SU-DHL-6 (cell line): Measurements from ENCODE around the gene PLCZ1.

Source experiments
- H2AFZ ChIP-seq: fragments of 200-600 bp; sonication (generic); 2 replicates; pipeline ENCODE4 v1.6.1; 2014; ENCODE audit warnings: low read depth, mild to moderate bottlenecking, moderate library complexity, mixed read lengths, antibody characterized with exemption, low read length; ENCODE audit not compliant: severe bottlenecking
- H3F3A ChIP-seq: fragments of 200-600 bp; shearing (Covaris generic); 2 replicates; pipeline ENCODE4 v1.6.0; 2016; ENCODE audit warnings: antibody characterized with exemption, mild to moderate bottlenecking; ENCODE audit not compliant: insufficient read depth
- H3K27ac ChIP-seq: fragments of 200-600 bp; sonication (generic); 2 replicates; pipeline ENCODE4 v1.5.1; 2016; ENCODE audit warnings: low read depth, mild to moderate bottlenecking, low read length, moderate library complexity, mixed read lengths
- H3K27me3 ChIP-seq: fragments of 200-600 bp; sonication (generic), shearing (Covaris generic); 2 replicates; pipeline ENCODE4 v1.6.0; 2014; ENCODE audit warnings: mild to moderate bottlenecking, low read length
- H3K36me3 ChIP-seq: fragments of 200-600 bp; sonication (generic); 2 replicates; pipeline ENCODE4 v1.6.1; 2014; ENCODE audit warnings: mild to moderate bottlenecking, low read length, mixed read lengths
- H3K4me2 ChIP-seq: fragments of 300-600, 200-600 bp; shearing (Covaris generic), sonication (generic); 2 replicates; pipeline ENCODE4 v1.6.0; 2014; ENCODE audit warnings: low read length, low read depth, mild to moderate bottlenecking; ENCODE audit not compliant: poor library complexity, severe bottlenecking
- H3K4me3 ChIP-seq: fragments of 200-600 bp; sonication (generic); 2 replicates; pipeline ENCODE4 v1.5.1; 2014; ENCODE audit warnings: antibody characterized with exemption, low read length, mild to moderate bottlenecking, mixed read lengths; ENCODE audit not compliant: insufficient read depth, poor library complexity, severe bottlenecking
- H3K79me2 ChIP-seq: fragments of 200-600 bp; sonication (generic); 2 replicates; pipeline ENCODE4 v1.6.1; 2014; ENCODE audit warnings: mild to moderate bottlenecking, low read length, moderate library complexity; ENCODE audit not compliant: insufficient read depth
- H3K9ac ChIP-seq: fragments of 200-600 bp; sonication (generic); 2 replicates; pipeline ENCODE4 v1.7.0; 2014; ENCODE audit warnings: mild to moderate bottlenecking, low read length
- H3K9me2 ChIP-seq: fragments of 200-600 bp; sonication (generic); replicated peaks from 2 replicates; pipeline ENCODE4 v1.6.1; 2014; ENCODE audit warnings: low read length; ENCODE audit not compliant: insufficient read depth
- H3K9me3 ChIP-seq: fragments of 200-600 bp; sonication (generic); 2 replicates; pipeline ENCODE4 v1.6.1; 2014; ENCODE audit warnings: low read length, mixed read lengths; ENCODE audit not compliant: insufficient read depth
- H4K20me1 ChIP-seq: fragments of 200-600 bp; sonication (generic); 2 replicates; pipeline ENCODE4 v1.6.1; 2014; ENCODE audit warnings: low read depth, mild to moderate bottlenecking, antibody characterized with exemption, low read length, moderate library complexity, mixed read lengths
- CTCF ChIP-seq: fragments of 200-600 bp; sonication (generic); IDR thresholded peaks from one replicate; pipeline ENCODE4 v1.5.1; 2017; ENCODE audit warnings: antibody characterized with exemption, mild to moderate bottlenecking, low read length, moderate library complexity; ENCODE audit not compliant: insufficient read depth, poor library complexity, severe bottlenecking
- EZH2phosphoT487 ChIP-seq: fragments of 200-600 bp; sonication (generic), shearing (Covaris generic); conservative IDR thresholded peaks from 2 replicates; pipeline ENCODE4 v1.6.1; 2018; ENCODE audit warnings: mild to moderate bottlenecking, antibody characterized with exemption, low read length, moderate library complexity, mixed read lengths

Gene PLCZ1

GRCh38 chr12:18658179-18658578 is 79.6 kb downstream of the PLCZ1 start:
- Histone ChIP-seq H3K27me3 (no peaks in the 10 kb centered on the region), H3K36me3 (no peaks in the 10 kb centered on the region), H3K79me2 (no peaks in the 10 kb centered on the region), H3K9me3 (no peaks in the 10 kb centered on the region), H2AFZ (no peak overlapping the region), H3K9ac (no peak overlapping the region), H3K27ac (no peak overlapping the region), H3K9me2 (no peaks in the 10 kb centered on the region), H3K4me2 (no peak overlapping the region), H3F3A (no peaks in the 10 kb centered on the region), H4K20me1 (no peaks in the 10 kb centered on the region), H3K4me3 (no peak overlapping the region)
- TF ChIP-seq CTCF (no peak), EZH2phosphoT487 (no peak)

GRCh38 chr12:18655351-18655750 is 82.5 kb downstream of the PLCZ1 start:
- Histone ChIP-seq H3F3A (no peaks in the 10 kb centered on the region), H3K9me3 (no peaks in the 10 kb centered on the region), H3K9me2 (no peaks in the 10 kb centered on the region), H3K9ac (no peak overlapping the region), H3K36me3 (no peaks in the 10 kb centered on the region), H3K27ac (no peak overlapping the region), H3K4me2 (no peak overlapping the region), H3K4me3 (no peak overlapping the region), H4K20me1 (no peaks in the 10 kb centered on the region), H3K27me3 (no peaks in the 10 kb centered on the region), H2AFZ (no peak overlapping the region), H3K79me2 (no peaks in the 10 kb centered on the region)
- TF ChIP-seq EZH2phosphoT487 (no peak), CTCF (no peak)

- no peaks in the 10 kb centered on the region for H3K79me2 ChIP-seq
- no peaks in the 10 kb centered on the region for H4K20me1 ChIP-seq
- H3F3A ChIP-seq = no peaks in the 10 kb centered on the region
- H3K27me3 ChIP-seq = no peaks in the 10 kb centered on the region
- no peak overlapping the region for H3K4me3 ChIP-seq
- no peak overlapping the region for H3K9ac ChIP-seq
- no peak overlapping the region for H3K27ac ChIP-seq
- TF ChIP-seq EZH2phosphoT487 = no peak
- TF ChIP-seq CTCF = no peak
- H3K36me3 ChIP-seq = no peaks in the 10 kb centered on the region
- H3K9me3 ChIP-seq = no peaks in the 10 kb centered on the region
- no peaks in the 10 kb centered on the region for H3K9me2 ChIP-seq
- no peak overlapping the region for H2AFZ ChIP-seq
- H3K4me2 ChIP-seq = no peak overlapping the region
These were observed 84.3 kb downstream of the PLCZ1 start for GRCh38 chr12:18653465-18653864.

GRCh38 chr12:18652596-18652995 is 85.2 kb downstream of the PLCZ1 start:
- Histone ChIP-seq H2AFZ (no peak overlapping the region), H3K4me3 (no peak overlapping the region), H3K9me3 (no peaks in the 10 kb centered on the region), H3K27me3 (no peaks in the 10 kb centered on the region), H3K9ac (no peak overlapping the region), H3K4me2 (no peak overlapping the region), H4K20me1 (no peaks in the 10 kb centered on the region), H3K27ac (no peak overlapping the region), H3K36me3 (no peaks in the 10 kb centered on the region), H3K9me2 (no peaks in the 10 kb centered on the region), H3F3A (no peaks in the 10 kb centered on the region), H3K79me2 (no peaks in the 10 kb centered on the region)
- TF ChIP-seq EZH2phosphoT487 (no peak), CTCF (no peak)
